Measurements from ENCODE around the gene GPS2.
"Not testable (repeated sequence)": the region's sequence is repeated elsewhere in the genome, so short reads cannot be mapped to it uniquely, and the experiment has no call there.

Gene GPS2

DNA sequence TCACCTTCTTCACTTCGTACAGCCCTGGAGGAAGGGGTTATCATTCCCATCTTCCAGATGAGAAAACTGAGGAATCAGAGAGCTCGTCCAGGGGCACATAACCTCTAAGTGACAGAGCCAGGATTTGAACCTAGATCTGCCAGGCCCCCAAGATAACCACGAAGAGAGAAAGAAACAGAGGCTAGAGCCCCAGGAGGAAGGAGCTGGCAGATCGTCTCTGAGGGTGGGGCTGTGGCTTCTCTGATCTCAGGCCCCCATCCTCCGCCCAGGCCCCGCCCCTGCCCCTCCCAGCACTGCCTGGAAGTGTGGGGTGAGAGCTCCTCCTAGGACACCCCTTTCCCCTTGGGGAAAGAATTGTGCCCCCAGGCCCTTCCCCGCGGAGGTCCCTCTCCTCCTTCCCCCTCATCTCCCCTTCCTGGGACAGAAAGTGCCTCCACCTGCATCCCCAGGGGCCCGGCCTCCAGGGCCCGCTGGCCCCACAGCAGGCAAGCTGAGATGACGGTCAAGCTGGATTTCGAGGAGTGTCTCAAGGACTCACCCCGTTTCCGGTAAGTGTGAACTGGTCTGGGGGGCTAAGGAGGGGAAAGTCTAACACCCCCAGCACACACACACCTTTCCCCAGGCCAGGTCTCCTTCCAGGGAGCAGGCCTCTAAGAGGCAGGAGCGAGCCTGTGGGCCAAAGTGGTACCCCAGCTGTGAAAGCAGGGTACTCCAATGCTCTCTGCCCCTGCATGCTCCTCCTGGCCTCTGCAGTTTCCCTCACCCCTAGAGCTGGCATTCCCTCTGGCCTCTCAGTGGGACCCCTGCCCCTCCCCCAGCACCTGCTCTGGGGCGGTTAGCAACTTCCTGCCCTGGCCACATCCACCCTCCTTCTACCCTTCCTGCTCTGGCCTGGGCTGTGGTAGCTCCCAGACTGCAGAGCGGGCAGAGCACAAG lies 21.3 kb upstream of the GPS2 start, which contains the start of gene ACAP1:
Gene ACAP1, plus strand, starts transcription at position 290 of the 936 bp plus-strand sequence. Its CDS starts 206 bp downstream, at position 496.
- DNase-seq, result peak; percentile 89

DNA sequence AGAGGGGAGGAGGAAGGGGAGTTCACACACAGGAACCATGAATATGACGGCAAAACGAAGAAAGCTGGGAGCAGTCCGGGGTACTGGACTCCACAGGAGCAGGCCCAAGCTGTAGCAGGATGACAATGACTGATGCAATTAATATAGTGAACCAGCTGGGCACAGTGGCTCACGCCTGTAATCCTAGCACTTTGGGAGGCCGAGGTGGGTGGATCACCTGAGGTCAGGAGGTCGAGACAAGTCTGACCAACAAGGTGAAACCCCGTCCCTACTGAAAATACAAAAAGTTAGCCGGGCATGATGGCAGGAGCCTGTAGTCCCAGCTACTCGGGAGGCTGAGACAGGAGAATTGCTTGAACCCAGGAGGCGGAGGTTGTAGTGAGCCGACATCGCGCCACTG lies 20.6 kb upstream of the GPS2 start:
- DNase-seq, result not testable (repeated sequence)

DNA sequence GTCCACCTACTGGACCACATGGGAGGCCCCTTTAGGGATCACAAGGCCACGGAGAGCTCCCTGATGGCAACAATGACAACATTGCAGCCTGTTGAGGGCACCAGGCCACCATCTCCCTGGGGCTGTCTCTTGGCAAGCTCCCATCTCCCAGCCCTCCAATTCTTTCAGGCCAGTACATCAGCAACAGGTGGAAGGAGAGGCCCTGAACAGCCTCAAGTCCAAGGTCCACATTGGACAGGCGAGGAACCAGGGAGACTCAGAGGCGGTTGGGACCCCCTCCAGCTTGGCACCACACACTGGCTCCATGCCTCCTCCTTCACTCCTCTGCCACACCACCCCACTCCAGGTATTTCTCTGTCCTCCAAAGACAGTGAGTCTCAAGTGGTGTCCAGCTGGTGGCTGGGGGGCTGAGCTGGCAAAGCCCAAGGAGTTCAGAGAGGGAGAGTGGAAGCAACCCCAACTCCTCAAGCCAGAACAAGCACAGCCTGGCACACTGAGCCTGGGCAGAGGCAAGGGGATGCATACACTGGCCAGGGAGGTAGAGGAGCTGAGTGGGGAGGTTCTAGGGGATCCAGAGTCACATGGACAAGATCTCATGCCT lies 19.9 kb upstream of the GPS2 start:
- DNase-seq, result no peak

DNA sequence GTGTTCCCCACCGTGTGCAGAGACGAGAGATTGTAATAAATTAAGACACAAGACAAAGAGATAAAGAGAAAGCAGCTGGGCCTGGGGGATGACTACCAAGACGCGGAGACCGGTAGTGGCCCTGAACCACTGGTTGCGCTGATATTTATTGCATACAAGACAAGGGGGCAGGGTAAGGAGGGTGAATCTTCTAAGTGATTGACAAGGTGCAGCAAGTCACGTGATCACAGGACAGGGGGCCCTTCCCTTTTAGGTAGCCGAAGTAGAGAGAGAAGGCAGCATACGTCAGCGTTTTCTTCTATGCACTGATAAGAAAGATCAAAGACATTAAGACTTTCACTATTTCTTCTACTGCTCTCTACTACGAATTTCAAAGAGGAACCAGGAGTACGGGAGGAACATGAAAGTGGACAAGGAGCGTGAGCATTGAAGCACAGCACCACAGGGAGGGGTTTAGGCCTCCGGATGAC lies 17.5 kb upstream of the GPS2 start:
- peak; percentile 67 for DNase-seq

DNA sequence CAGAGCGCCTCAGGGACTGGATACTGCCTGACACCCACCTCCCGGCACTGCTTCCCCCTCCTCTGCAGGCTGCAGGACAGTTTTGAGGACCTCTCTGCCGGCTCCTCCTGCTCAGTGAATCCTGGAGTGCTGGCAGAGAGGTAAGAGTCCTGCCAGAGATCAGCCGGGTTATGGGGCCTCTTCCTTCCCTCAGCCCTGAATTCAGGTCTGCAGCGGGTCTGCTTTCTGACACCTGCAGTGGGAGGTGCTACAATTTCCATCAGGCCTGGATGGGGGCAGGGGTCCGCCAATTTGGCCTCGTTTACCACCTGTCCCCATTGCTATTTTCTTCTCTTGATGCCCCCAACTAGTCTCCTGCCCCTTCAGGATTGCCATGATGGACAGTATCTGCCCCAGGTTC lies 17.0 kb upstream of the GPS2 start:
- no peak for DNase-seq

DNA sequence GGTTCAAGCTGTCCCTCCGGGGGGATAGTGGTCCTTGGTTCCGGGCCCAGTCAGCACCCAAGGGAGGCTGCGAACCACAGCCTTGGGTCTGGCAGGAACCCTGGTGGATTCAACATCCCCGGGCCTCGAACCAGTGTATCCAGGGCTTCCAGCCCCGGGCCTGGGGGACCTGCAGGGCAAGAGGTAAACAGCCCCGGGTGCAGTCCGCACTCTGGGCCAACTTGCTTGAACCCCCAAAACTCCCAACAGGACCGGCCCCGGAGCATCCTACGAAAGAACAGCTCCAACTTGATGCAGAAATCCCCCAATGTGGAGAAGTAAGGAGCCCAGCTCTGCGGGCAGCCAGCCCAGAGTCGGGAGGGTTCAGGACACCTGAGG lies 15.5 kb upstream of the GPS2 start:
- no peak for DNase-seq

DNA sequence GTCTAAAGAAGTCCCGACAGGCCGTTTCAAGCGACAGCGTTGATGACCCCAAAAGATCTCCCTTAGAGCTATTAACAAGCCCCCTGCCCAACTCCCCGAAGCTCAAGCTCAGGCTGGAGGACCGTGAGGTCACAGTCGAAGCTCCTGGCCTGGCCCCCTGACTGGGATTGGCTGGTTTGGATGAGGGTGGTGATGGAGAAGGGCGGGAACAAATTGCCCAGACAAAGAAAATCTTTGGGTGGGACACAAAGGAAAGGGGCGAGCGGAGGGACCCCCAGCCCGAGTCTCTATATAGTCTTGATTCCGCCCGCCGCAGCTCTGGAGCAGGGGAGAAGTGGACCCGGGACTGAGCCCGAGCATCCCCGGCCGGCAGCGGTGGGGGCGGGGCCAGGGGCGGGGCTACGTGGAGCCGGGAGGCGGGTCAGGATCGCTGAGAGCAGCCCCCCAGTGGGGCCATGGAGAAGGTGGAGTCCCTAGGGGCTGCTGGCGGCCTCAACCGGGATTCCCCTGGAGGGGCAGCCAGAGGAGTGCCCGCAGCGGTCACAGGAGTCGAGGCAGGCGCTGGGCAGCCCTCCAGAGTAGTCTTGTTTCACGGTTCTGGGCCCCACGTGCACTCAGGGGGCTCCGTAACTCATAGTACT lies 15.0 kb upstream of the GPS2 start:
- DNase-seq, result peak; percentile 85

DNA sequence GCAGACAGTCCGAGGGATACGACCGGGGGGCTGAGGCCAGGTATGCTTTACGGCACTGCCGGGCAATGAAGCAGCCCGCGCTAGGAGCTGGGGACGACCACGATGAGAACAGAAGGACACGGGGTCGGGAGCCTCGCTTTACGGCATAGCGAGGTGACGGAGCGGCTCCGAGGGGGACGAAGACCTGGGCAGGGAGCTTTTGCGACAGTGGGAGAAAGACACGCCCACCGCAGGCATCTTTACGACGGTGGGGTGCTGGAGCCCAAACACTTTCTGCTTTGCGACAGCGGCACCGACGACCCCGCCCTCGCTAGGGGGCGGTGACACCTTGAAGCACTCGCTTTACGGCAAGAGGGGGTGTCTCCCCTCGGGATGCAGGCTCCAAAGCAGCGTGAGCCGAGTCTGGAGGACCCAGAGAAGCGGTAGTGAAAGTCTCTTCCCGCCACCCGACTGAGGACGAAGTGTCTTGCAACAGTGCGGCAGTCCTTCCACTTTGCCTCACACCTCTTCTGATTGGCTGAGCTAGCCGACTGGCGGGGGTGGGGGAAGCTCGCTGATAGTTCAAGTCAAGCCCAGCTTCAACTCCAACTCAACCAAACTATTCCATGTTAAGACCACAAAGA lies 14.3 kb upstream of the GPS2 start:
- peak; percentile 98 for DNase-seq

DNA sequence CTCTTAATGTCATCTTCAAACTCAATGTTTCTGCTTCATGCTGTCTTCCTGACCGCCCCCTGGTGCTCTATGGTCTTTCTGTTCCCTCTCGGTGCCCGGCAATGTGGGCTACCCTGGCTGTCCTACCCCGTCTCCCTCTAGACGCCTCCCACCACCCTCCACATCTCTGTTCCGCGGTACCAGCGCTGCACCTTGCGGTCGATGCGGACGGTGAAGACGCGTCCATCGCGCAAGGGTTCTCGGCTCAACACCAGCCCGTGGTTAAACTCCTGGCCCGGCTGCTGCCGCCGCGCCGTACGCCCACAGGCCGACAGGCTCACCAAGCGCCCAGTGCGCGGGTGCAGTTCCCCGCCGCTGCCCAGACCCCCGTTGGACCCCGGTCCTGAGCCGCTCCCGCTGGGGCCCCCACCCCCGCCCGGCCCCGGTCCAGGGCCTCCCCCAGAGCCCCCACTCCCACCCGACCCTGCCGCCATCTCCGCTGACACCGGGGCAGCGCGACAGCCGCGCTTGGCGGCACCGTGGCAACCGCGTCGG lies 13.7 kb upstream of the GPS2 start, which contains the start of gene NEURL4:
Gene NEURL4, minus strand, starts transcription at position 496 of the 534 bp plus-strand sequence. Its CDS starts 23 bp downstream, at position 473.
- peak; percentile 39 for DNase-seq

DNA sequence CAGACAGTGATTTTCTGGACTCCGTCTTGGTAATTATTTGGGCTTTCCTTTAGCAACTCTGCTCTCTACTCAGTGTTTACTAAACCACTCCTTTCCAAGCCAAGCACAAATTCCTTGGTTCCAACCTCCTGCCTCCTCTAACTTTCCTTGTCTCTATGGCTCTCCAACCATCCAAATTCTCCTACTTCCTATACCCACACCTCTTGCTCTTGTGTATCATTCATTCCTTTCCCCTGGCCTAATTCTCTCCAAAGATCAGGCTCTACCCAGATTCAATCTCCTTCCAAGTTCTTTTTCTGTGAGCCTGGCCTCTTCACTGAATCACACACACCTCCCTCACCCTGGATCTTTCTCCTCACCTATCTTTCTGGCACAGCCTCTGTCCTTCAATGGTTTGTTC lies 12.8 kb upstream of the GPS2 start:
- DNase-seq, result no peak

DNA sequence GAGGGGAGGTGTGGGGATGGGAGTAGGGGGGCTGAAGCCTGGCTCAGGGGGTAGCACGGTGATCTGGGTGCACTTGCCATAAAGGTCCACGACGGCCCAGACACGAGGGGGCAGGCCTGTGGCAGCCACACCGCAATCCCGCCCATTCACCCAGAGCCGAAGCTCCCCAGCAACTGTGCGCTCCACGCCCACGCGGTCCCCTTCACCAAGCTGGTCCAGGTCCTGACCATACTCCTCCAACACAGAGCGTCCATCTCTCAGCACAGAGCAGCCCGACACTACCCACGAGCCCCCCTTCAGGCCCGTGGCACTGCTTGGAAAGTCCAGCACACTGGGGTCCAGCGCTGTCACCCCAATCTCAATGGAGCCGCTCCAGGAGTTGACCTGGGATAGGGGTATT lies 12.3 kb upstream of the GPS2 start:
- no peak for DNase-seq

DNA sequence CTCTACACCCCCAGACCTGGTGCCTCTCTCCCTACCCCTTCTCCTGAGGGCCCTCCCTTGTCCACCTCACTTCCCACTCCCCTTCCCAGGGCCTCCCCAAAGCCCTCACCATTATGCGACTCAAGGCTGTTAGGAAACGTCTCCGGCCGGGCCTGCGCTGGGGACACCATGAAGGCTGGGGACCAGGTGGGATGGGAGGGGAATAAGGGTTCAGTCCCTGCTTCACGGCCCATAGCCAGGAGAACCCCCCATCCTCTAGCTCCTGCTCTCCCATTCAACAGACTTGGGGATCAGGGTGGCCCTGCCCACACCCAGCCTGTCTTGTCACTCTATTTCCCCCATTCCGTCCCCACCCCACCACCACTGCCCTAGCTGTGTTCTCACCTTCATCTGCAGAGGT lies 11.9 kb upstream of the GPS2 start:
- DNase-seq, result no peak

DNA sequence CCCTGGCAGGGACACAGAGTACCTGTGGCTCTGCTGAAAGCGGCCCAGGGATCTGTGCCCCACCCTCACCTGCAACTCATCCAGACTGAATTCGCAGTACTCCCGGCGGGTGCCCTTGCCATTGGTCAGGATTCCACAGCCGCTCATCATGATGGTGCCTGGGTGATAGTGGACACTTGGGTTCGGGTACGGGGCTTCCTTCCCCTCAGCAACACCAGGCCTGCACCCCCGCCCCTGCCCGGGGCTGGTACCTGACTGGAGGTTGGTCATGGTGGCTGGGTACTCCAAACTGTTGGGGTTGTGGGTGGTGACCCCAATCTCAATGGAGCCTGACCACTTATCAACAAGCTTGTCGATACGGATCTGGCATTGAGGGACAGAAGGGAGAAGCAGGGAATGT lies 11.0 kb upstream of the GPS2 start:
- no peak for DNase-seq

DNA sequence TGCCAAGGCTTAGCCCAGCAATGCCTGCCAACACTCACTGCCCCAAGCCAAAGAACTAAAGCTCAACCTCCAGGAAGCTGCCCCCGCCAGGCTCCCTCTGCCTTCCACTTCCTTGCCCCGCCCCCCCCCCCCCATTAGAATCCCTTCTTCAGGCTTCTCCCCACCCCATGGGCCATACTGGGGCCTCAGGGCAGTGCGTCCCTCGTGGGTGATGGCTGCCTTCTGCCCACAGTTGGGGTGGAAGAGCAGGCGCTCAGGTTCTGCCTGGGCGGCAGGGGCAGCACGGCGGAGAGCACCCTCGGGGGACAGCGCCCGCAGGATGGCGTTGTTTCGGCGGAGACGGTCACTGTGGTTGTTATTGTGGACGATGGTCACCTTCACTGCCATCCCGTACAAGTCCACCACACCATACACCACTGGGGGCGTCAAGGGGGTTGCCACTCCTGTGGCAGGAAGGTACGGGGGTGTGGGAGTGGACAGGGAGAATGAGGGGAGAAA lies 9.9 kb upstream of the GPS2 start:
- DNase-seq, result no peak

DNA sequence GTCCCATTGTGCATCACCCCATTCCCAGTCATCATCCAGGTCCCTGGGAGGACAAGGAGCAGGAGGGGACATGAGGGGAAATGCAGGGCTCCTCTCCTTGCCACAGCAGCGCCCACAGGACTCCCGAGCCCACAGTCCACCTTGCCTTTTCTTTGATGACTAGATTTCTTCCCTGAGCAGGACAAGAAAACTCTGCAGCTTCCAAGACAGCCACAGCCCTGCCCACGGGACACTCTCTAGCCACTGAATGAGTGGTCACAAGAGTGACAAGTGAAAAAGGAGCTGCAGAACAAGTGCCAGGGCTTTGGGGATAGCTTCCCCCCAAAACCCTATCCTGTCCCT lies 9.2 kb upstream of the GPS2 start:
- DNase-seq, result no peak

DNA sequence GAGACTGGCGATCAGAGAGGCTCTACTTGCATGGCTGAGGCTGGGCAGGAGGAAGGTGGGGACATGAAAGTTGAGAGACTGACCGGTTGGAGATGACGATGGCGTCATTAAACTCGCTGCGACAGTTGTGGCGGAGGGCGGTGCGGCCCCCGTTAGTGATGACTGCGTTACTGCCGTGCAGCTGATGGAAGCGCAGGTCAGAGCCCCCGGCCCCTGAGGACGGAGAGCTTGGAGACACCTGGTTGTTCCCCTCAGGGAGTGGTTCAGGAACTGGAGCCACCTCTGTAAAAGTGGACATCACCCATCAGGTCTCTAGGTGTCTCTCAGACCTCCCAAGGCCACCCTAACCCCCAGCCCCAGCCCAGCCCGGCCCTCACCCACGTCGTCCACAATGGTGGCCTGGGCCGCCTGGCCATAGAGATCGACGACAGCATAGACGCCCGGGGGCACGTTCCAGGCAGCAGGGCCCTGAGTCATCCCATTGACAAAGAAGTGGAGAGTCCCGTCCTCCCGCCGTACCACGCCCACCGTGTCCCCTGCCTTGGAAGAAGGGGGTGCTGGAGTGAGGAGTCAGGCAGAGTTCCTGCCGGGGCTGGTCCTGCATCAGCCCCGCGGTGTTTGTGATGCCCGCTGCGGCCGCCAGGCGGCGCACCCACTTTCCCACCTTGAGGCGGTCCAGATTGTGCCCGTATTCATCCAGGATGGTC lies 8.7 kb upstream of the GPS2 start:
- DNase-seq, result peak; percentile 71

DNA sequence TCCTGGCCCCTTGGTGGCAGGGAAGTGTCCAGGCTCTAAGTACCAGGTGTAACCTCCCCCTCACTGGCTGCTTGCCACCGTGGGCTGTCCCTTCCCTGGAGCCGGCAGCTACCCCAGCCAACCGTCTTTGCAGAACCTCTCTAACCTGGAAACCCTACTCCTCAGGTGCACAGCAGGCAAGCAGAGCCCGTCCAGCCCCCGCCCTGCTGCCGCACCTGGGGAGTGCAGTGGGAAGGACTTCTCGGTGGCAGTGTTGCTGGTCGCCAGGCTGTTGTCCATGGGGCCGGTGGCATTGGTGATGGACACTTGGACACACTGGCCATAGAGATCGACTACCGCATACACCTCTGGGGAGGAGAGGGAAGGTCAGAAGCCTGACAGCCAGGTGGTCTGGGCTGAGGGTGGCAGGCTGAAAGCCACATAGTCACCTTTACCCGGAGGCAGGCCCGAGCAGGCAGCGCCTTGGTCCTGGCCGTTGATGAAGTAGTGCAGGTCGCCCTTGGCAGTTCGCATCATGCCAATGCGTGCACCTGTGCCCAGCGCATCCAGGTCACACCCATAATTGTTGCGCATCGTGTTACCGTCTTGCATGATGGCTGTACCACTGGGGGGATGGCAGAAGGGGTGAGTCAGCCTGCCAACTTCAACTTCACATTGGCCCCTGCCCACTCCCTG lies 7.5 kb upstream of the GPS2 start:
- DNase-seq, result no peak

DNA sequence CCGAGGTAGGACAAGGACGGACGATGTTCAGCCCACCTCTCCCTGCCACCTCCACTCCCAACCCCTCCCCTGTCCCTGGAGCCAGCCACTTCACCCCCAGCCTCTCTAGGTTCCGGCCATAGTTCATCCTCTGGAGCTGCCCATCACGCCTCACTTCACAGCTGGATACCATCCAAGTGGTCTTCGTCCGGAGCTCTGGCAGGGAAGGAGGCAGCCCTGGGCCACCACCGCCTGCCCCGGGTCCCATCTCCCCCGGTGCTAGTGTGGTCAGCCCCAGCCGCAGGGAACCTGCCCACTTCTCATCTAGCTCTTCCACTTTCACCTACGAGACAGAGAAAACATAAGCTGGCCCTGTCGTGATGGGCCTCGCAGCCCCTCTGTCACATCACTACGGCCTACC lies 6.3 kb upstream of the GPS2 start:
- no peak for DNase-seq

DNA sequence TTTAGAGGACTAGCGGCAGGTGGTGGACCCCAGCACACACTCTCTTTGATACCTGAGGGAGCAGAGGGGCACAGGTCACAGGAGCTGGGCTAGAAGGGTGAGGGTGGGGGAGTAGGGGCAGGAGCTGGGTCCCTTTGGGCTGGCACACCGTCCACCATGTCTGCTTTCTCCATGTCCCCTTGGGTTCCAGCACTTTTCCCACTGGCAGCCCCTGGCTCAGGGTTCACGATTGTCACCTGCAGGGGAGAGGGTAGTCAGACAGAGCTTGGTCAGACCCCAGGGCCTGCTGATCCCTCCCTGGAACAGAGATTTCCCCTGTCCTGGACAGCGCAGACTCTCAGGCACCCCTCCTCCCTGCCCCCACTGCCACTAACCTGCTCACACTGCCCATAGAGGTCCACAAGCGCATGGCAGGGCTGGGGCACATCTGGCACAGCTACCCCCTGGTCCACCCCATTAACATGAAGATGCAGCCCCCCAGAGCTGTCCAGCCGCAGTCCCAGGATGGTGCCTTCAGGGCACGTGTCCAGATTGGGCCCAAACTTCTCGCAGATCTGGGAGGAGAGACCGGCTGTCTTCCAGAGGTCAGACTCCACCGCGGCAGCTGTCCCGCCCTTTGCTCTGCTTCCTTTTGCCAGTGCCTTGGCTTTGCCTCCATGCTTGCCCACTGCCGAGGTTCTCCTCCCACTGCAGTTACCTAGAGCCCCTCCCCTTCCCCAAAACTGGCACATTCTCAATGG lies 3.1 kb upstream of the GPS2 start:
- DNase-seq, result no peak

DNA sequence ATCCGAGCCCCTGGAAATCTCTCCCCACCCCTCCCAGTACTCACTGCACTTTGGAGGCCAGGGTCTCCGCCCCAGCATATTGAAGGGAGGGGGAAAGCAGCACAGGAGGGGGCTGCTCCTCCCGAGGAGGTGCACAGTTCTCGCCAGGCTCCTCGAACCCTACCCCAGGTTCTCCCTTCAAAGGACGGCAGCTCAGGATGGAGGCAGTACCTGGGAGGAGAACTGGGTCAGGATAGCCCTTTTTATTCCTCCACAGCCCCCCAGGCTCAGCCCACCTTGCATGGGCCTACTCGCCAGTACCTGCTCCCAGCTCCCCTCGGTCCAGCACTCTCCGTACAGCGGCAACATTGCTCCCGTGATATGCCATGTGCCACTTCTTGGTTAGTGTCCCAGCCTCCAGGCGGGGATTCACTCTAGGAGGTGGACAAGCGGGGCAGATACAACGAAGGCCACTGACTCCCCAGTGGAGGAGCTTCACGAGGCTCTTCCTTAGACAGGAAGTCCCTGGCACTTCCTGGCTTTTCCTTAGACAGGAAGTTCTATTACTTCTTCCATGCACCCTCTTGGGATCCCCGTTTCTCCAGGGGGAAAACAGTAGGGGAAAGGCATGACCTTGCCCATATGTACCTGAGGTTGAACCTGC lies 2.1 kb upstream of the GPS2 start:
- no peak for DNase-seq
